K562 (cell line): Measurements from ENCODE around the gene PRTFDC1. TPM values are rescaled to one million over a fixed set of nuclear protein-coding genes. Genes with fewer than 3 reads are reported as not detected.

ENCODE experiments used
- DMBX1 ChIP-seq: fragments of 250-450 bp; sonication (Bioruptor Pico); IDR thresholded peaks from 2 replicates; pipeline ENCODE4 v1.8.0; 2022; ENCODE audit warnings: inconsistent platforms, mild to moderate bottlenecking, moderate library complexity, borderline replicate concordance
- KDM5B ChIP-seq: fragments of 200-600 bp; sonication (generic); IDR thresholded peaks from 2 replicates; pipeline ENCODE4 v1.6.1; 2012; ENCODE audit warnings: low read depth, mild to moderate bottlenecking, moderate library complexity, low read length, control low read depth, inconsistent platforms; ENCODE audit not compliant: insufficient replicate concordance
- MEF2A ChIP-seq: IDR thresholded peaks from 2 replicates; pipeline ENCODE4 v1.6.1; 2011; ENCODE audit warnings: low read depth, mild to moderate bottlenecking, low read length, moderate library complexity; ENCODE audit not compliant: control insufficient read depth
- MYBL2 ChIP-seq, 2 experiments: fragments of 450-650 bp in 1 of 2; sonication (generic) in 1 of 2; formaldehyde crosslinking in 1 of 2; IDR thresholded peaks; 2 replicates each; pipeline versions ENCODE4 v1.6.1 to v1.8.1; 2017 to 2022; ENCODE audit warnings: borderline replicate concordance in 1 of 2, inconsistent platforms in 1 of 2, low read depth in 1 of 2, mild to moderate bottlenecking in 1 of 2, missing genetic modification reagents in 1 of 2, moderate library complexity in 1 of 2
- polyA plus RNA-seq, 8 experiments: library from polyadenylated mRNA; depleted of rRNA in 4 of 8; stranded (reverse) in 5 of 8; unstranded in 3 of 8; fragments of >200 nt; fragmentation: Nextera tagmentation in 2 of 8; fragmentation: Illumina TruSeq in 1 of 8; extraction: Ambion mirVana in 2 of 8; extraction: Trizol in 1 of 8; gene quantifications; 2 replicates each; pipeline versions ENCODE4 v1.2.1 to v1.2.3, GENCODE V29; 2011 to 2014; ENCODE audit warnings: inconsistent platforms in 1 of 8, missing spikeins in 1 of 8
- total RNA-seq, 7 experiments: library from RNA; depleted of rRNA in 6 of 7; stranded (reverse); fragments of >200 nt in 6 of 7; fragmentation: Illumina TruSeq in 2 of 7; extraction: Trizol in 2 of 7; gene quantifications; 2 replicates each; pipeline versions ENCODE4 v1.2.1 to v1.2.3, GENCODE V29; 2011 to 2021; ENCODE audit warnings: low replicate concordance in 1 of 7
- TF ChIP-seq, protein P1 (sequence below), 2 experiments: IDR thresholded peaks in 1 of 2; conservative IDR thresholded peaks in 1 of 2; 2 replicates each; pipeline ENCODE4 v1.6.1; 2016; ENCODE audit warnings: low read depth in 2 of 2, mild to moderate bottlenecking in 1 of 2, missing compliant biosample characterization in 1 of 2, missing genetic modification characterization in 1 of 2, moderate library complexity in 1 of 2
- TF ChIP-seq, protein P2 (sequence below): fragments of 250-450 bp; sonication (Bioruptor Pico); IDR thresholded peaks from 2 replicates; pipeline ENCODE4 v1.4.0; 2020; ENCODE audit warnings: borderline replicate concordance
- TF ChIP-seq, protein P3 (sequence below): fragments of 200-800 bp; sonication (Bioruptor generic); IDR thresholded peaks from 2 replicates; pipeline ENCODE4 v1.6.1; 2016; ENCODE audit warnings: missing genetic modification characterization, missing compliant biosample characterization
- TF ChIP-seq, protein P4 (sequence below): fragments of 250-450 bp; sonication (Bioruptor Pico); IDR thresholded peaks from 2 replicates; pipeline ENCODE4 v1.8.0; 2021; ENCODE audit warnings: moderate library complexity, mild to moderate bottlenecking, inconsistent platforms
- TF ChIP-seq, protein P5 (sequence below): sonication (generic); formaldehyde crosslinking; IDR thresholded peaks from 2 replicates; pipeline ENCODE4 v1.8.1; 2023; ENCODE audit warnings: missing genetic modification reagents, mild to moderate bottlenecking, borderline replicate concordance

The PRTFDC1 gene
- total and polyA plus RNA-seq, 9 of the 15 experiments (the other 6 are each of a cell fraction or from before 2014, with no cell fraction given) = 7.0 to 27.6 (median 10.0) TPM

DNA sequence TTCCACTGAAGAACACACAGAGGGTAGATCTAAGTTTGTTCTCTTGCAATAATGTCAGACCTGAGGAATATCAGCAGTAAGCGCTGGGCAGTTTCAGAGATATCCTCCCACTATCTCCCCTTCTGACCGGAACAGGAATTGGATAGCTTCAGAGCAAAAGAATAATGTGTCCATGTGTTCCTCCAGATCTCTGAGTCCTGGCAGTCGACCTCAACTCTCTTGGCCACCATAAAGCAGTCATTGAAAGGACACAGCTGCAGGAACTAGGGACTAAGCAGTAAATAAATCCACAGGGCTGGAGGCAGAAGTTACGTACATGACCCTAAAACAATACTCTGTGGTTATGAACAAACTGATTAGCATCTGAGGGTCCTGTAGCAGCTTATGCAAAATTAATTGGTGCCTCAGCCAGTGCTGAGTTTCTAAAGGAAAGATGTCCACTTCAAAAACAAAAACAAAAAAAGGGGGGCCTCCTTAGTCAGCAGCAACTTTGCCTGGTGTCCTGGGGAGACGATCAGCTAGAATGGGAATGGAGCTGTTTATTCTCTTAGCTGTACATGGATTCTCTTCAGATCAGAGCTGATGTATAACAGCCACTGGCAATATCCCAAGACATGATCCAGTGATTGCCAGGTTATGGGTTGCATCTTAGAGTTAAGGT lies 6.4 kb upstream of the PRTFDC1 start (continued):
- TF ChIP-seq, protein P1, sequence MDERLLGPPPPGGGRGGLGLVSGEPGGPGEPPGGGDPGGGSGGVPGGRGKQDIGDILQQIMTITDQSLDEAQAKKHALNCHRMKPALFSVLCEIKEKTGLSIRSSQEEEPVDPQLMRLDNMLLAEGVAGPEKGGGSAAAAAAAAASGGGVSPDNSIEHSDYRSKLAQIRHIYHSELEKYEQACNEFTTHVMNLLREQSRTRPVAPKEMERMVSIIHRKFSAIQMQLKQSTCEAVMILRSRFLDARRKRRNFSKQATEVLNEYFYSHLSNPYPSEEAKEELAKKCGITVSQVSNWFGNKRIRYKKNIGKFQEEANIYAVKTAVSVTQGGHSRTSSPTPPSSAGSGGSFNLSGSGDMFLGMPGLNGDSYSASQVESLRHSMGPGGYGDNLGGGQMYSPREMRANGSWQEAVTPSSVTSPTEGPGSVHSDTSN (CRISPR knock-in tag; IDR thresholded peaks at IDR 0.05; ENCODE audit: low read depth) = no peak
- TF ChIP-seq, protein P1 (tag; conservative IDR thresholded peaks at IDR 0.05; ENCODE audit: low read depth) = 0 out of 2 replicates have a peak, but pooled peaks have one; percentile 23
- TF ChIP-seq KDM5B = peak; percentile 30
- TF ChIP-seq, protein P2, sequence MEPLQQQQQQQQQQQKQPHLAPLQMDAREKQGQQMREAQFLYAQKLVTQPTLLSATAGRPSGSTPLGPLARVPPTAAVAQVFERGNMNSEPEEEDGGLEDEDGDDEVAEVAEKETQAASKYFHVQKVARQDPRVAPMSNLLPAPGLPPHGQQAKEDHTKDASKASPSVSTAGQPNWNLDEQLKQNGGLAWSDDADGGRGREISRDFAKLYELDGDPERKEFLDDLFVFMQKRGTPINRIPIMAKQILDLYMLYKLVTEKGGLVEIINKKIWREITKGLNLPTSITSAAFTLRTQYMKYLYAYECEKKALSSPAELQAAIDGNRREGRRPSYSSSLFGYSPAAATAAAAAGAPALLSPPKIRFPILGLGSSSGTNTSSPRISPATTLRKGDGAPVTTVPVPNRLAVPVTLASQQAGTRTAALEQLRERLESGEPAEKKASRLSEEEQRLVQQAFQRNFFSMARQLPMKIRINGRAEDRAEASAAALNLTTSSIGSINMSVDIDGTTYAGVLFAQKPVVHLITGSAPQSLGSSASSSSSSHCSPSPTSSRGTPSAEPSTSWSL (CRISPR knock-in tag) = no peak
- TF ChIP-seq MYBL2 (IDR thresholded peaks at IDR 0.05; ENCODE audit: low read depth) = no peak
- TF ChIP-seq MYBL2 (CRISPR knock-in tag; IDR thresholded peaks at IDR 0.05; ENCODE audit: borderline replicate concordance) = no peak
- TF ChIP-seq, protein P3, sequence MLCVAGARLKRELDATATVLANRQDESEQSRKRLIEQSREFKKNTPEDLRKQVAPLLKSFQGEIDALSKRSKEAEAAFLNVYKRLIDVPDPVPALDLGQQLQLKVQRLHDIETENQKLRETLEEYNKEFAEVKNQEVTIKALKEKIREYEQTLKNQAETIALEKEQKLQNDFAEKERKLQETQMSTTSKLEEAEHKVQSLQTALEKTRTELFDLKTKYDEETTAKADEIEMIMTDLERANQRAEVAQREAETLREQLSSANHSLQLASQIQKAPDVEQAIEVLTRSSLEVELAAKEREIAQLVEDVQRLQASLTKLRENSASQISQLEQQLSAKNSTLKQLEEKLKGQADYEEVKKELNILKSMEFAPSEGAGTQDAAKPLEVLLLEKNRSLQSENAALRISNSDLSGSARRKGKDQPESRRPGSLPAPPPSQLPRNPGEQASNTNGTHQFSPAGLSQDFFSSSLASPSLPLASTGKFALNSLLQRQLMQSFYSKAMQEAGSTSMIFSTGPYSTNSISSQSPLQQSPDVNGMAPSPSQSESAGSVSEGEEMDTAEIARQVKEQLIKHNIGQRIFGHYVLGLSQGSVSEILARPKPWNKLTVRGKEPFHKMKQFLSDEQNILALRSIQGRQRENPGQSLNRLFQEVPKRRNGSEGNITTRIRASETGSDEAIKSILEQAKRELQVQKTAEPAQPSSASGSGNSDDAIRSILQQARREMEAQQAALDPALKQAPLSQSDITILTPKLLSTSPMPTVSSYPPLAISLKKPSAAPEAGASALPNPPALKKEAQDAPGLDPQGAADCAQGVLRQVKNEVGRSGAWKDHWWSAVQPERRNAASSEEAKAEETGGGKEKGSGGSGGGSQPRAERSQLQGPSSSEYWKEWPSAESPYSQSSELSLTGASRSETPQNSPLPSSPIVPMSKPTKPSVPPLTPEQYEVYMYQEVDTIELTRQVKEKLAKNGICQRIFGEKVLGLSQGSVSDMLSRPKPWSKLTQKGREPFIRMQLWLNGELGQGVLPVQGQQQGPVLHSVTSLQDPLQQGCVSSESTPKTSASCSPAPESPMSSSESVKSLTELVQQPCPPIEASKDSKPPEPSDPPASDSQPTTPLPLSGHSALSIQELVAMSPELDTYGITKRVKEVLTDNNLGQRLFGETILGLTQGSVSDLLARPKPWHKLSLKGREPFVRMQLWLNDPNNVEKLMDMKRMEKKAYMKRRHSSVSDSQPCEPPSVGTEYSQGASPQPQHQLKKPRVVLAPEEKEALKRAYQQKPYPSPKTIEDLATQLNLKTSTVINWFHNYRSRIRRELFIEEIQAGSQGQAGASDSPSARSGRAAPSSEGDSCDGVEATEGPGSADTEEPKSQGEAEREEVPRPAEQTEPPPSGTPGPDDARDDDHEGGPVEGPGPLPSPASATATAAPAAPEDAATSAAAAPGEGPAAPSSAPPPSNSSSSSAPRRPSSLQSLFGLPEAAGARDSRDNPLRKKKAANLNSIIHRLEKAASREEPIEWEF (CRISPR knock-in tag) = no peak
- TF ChIP-seq, protein P4, sequence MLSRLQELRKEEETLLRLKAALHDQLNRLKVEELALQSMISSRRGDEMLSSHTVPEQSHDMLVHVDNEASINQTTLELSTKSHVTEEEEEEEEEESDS (CRISPR knock-in tag) = no peak
- TF ChIP-seq, protein P5, sequence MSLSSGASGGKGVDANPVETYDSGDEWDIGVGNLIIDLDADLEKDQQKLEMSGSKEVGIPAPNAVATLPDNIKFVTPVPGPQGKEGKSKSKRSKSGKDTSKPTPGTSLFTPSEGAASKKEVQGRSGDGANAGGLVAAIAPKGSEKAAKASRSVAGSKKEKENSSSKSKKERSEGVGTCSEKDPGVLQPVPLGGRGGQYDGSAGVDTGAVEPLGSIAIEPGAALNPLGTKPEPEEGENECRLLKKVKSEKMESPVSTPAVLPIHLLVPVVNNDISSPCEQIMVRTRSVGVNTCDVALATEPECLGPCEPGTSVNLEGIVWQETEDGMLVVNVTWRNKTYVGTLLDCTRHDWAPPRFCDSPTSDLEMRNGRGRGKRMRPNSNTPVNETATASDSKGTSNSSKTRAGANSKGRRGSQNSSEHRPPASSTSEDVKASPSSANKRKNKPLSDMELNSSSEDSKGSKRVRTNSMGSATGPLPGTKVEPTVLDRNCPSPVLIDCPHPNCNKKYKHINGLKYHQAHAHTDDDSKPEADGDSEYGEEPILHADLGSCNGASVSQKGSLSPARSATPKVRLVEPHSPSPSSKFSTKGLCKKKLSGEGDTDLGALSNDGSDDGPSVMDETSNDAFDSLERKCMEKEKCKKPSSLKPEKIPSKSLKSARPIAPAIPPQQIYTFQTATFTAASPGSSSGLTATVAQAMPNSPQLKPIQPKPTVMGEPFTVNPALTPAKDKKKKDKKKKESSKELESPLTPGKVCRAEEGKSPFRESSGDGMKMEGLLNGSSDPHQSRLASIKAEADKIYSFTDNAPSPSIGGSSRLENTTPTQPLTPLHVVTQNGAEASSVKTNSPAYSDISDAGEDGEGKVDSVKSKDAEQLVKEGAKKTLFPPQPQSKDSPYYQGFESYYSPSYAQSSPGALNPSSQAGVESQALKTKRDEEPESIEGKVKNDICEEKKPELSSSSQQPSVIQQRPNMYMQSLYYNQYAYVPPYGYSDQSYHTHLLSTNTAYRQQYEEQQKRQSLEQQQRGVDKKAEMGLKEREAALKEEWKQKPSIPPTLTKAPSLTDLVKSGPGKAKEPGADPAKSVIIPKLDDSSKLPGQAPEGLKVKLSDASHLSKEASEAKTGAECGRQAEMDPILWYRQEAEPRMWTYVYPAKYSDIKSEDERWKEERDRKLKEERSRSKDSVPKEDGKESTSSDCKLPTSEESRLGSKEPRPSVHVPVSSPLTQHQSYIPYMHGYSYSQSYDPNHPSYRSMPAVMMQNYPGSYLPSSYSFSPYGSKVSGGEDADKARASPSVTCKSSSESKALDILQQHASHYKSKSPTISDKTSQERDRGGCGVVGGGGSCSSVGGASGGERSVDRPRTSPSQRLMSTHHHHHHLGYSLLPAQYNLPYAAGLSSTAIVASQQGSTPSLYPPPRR (CRISPR knock-in tag) = no peak
- no peak for TF ChIP-seq MEF2A
- peak; percentile 82 for TF ChIP-seq DMBX1 (CRISPR knock-in tag)
